Panc1 (cell line): Measurements from ENCODE around the gene BMF.

Experiments
- POLR2AphosphoS5 ChIP-seq: IDR thresholded peaks from 2 replicates; pipeline ENCODE4 v1.6.1; 2012; ENCODE audit warnings: mild to moderate bottlenecking, low read depth, low read length, moderate library complexity
- TF ChIP-seq, protein P1 (sequence below): fragments of 450-650 bp; IDR thresholded peaks from 2 replicates; pipeline ENCODE4 v1.5.1; 2017; ENCODE audit warnings: mild to moderate bottlenecking

- TF ChIP-seq, protein P1, sequence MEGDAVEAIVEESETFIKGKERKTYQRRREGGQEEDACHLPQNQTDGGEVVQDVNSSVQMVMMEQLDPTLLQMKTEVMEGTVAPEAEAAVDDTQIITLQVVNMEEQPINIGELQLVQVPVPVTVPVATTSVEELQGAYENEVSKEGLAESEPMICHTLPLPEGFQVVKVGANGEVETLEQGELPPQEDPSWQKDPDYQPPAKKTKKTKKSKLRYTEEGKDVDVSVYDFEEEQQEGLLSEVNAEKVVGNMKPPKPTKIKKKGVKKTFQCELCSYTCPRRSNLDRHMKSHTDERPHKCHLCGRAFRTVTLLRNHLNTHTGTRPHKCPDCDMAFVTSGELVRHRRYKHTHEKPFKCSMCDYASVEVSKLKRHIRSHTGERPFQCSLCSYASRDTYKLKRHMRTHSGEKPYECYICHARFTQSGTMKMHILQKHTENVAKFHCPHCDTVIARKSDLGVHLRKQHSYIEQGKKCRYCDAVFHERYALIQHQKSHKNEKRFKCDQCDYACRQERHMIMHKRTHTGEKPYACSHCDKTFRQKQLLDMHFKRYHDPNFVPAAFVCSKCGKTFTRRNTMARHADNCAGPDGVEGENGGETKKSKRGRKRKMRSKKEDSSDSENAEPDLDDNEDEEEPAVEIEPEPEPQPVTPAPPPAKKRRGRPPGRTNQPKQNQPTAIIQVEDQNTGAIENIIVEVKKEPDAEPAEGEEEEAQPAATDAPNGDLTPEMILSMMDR: no peak
- no peak for TF ChIP-seq POLR2AphosphoS5
Measured at GRCh38 chr15:40064231-40064894, 44.3 kb downstream of the BMF start.
